Hepatocyte (in vitro differentiated cells): Measurements from ENCODE around the gene POTEF. TPM values are rescaled to one million over a fixed set of nuclear protein-coding genes. Genes with fewer than 3 reads are reported as not detected.
"Not testable (repeated sequence)": the region's sequence is repeated elsewhere in the genome, so short reads cannot be mapped to it uniquely, and the experiment has no call there.

Experiments
- DNase-seq: peaks from one replicate; pipeline ENCODE4 v3.0.0-alpha.2; 2016; ENCODE audit warnings: low spot score
- H2AFZ ChIP-seq: fragments of 200-600 bp; sonication (generic); 2 replicates; pipeline ENCODE4 v1.6.0; 2016; ENCODE audit warnings: antibody characterized with exemption, mild to moderate bottlenecking
- H3K27ac ChIP-seq: fragments of 200-600 bp; sonication (generic); 2 replicates; pipeline ENCODE4 v1.5.1; 2016; ENCODE audit warnings: mild to moderate bottlenecking
- H3K27me3 ChIP-seq: fragments of 200-600 bp; sonication (generic); 2 replicates; pipeline ENCODE4 v1.6.1; 2016
- H3K36me3 ChIP-seq: fragments of 200-600 bp; sonication (generic); replicated peaks from 2 replicates; pipeline ENCODE4 v1.5.1; 2016; ENCODE audit warnings: low read depth; ENCODE audit not compliant: insufficient read depth
- H3K4me1 ChIP-seq: fragments of 200-600 bp; sonication (generic); 2 replicates; pipeline ENCODE4 v1.5.1; 2016; ENCODE audit warnings: mild to moderate bottlenecking, moderate library complexity; ENCODE audit not compliant: insufficient read depth
- H3K4me2 ChIP-seq: fragments of 200-600 bp; sonication (generic); 2 replicates; pipeline ENCODE4 v1.6.0; 2016
- H3K4me3 ChIP-seq: fragments of 200-600 bp; sonication (generic); 2 replicates; pipeline ENCODE4 v1.5.1; 2016; ENCODE audit warnings: mild to moderate bottlenecking
- H3K79me2 ChIP-seq: fragments of 200-600 bp; sonication (generic); 2 replicates; pipeline ENCODE4 v1.6.0; 2017; ENCODE audit warnings: mild to moderate bottlenecking
- H3K9me2 ChIP-seq: fragments of 200-600 bp; sonication (generic); replicated peaks from 2 replicates; pipeline ENCODE4 v1.6.0; 2017; ENCODE audit warnings: mild to moderate bottlenecking; ENCODE audit not compliant: insufficient read depth
- H3K9me3 ChIP-seq: fragments of 200-600 bp; sonication (generic); 2 replicates; pipeline ENCODE4 v1.5.1; 2016; ENCODE audit warnings: low read depth, mild to moderate bottlenecking
- H4K20me1 ChIP-seq: fragments of 200-600 bp; sonication (generic); 2 replicates; pipeline ENCODE4 v1.6.0; 2016; ENCODE audit warnings: mild to moderate bottlenecking; ENCODE audit not compliant: insufficient read depth, poor library complexity, severe bottlenecking
- EZH2 ChIP-seq: fragments of 200-600 bp; sonication (generic); IDR thresholded peaks from 2 replicates; pipeline ENCODE4 v1.6.1; 2016; ENCODE audit warnings: antibody characterized with exemption, mild to moderate bottlenecking, borderline replicate concordance
- EZH2phosphoT487 ChIP-seq: fragments of 200-600 bp; sonication (generic); IDR thresholded peaks from one replicate; pipeline ENCODE4 v1.6.1; 2018; ENCODE audit warnings: antibody characterized with exemption, mild to moderate bottlenecking, low read depth, moderate library complexity; ENCODE audit not compliant: unreplicated experiment, severe bottlenecking
- WGBS: methylation state at CpG from one replicate; pipeline ENCODE4 v1.1.6; 2016; ENCODE audit warnings: low lambda C conversion rate; ENCODE audit errors: missing lambda C conversion rate; 5-methylcytosine and 5-hydroxymethylcytosine counted together
- polyA plus RNA-seq: library from polyadenylated mRNA; unstranded; fragments of >200 nt; fragmentation: Nextera tagmentation; extraction: Ambion mirVana; gene quantifications from 2 replicates; pipeline ENCODE4 v1.2.1, GENCODE V29; 2016
- total RNA-seq: library from RNA; depleted of rRNA; stranded (reverse); fragments of >200 nt; gene quantifications from 2 replicates; pipeline ENCODE4 v1.2.3, GENCODE V29; 2014
- TF ChIP-seq, protein P1 (sequence below): fragments of 200-600 bp; sonication (generic); IDR thresholded peaks from 2 replicates; pipeline ENCODE4 v1.5.1; 2016; ENCODE audit warnings: antibody characterized with exemption, mild to moderate bottlenecking; ENCODE audit not compliant: poor library complexity

The POTEF gene
- total and polyA plus RNA-seq, 2 experiments from 2014 or later, result 12.9 to 32.6 TPM

DNA sequence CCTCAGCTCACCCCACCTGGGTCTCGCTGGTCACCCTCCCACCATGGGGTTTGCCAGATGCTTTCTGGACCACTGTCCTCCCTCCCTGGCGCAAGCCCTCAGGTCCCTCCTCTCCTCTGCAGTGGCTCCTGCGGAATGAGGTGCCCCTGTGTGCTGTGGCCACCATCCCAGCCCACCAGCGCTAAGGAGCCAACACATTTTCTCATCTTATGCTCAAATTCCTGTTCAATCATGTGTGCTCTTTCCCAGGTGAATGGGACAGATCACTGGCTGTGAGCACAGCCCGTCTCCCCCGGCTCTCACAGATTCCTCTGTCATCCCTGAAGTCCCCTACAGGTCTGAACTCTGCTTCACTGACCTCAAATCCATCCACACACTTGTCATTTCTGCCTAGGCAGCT is 31.1 kb upstream of the POTEF start:
- Histone ChIP-seq H3K4me2 (no peak overlapping the region), H3K4me3 (no peak overlapping the region), H4K20me1 (no peaks in the 10 kb centered on the region), H3K9me3 (no peaks in the 10 kb centered on the region), H3K9me2 (no peaks in the 10 kb centered on the region), H2AFZ (no peak overlapping the region), H3K79me2 (no peaks in the 10 kb centered on the region), H3K27me3 (no peaks in the 10 kb centered on the region), H3K4me1 (no peaks in the 10 kb centered on the region), H3K36me3 (no peaks in the 10 kb centered on the region), H3K27ac (no peak overlapping the region)
- DNase-seq, result no peak
- WGBS, result 98% methylated on average over 5 of the region's 6 CpGs
- TF ChIP-seq EZH2, result no peak
- TF ChIP-seq, protein P1, sequence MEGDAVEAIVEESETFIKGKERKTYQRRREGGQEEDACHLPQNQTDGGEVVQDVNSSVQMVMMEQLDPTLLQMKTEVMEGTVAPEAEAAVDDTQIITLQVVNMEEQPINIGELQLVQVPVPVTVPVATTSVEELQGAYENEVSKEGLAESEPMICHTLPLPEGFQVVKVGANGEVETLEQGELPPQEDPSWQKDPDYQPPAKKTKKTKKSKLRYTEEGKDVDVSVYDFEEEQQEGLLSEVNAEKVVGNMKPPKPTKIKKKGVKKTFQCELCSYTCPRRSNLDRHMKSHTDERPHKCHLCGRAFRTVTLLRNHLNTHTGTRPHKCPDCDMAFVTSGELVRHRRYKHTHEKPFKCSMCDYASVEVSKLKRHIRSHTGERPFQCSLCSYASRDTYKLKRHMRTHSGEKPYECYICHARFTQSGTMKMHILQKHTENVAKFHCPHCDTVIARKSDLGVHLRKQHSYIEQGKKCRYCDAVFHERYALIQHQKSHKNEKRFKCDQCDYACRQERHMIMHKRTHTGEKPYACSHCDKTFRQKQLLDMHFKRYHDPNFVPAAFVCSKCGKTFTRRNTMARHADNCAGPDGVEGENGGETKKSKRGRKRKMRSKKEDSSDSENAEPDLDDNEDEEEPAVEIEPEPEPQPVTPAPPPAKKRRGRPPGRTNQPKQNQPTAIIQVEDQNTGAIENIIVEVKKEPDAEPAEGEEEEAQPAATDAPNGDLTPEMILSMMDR, result no peak
- TF ChIP-seq EZH2phosphoT487, result no peak

DNA sequence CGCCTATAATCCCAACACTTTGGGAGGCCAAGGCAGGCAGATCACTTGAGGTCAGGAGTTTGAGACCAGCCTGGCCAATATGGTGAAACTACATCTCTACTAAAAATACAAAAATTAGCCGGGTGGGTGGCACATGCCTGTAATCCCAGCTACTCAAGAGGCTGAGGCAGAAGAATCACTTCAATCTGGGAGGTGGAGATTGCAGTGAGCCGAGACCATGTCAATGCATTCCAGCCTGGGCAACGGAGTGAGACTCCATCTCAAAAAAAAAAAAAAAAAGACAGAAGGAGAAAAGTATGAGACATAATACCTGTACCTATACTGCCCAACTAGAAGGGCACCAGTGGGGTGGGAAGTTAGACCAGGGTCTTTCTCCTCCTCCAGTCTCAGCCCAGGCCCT is 30.4 kb upstream of the POTEF start:
- DNase-seq, H3K27ac ChIP-seq, H2AFZ ChIP-seq, H3K27me3 ChIP-seq, H4K20me1 ChIP-seq, H3K4me3 ChIP-seq, H3K9me3 ChIP-seq, H3K79me2 ChIP-seq, H3K36me3 ChIP-seq, H3K4me2 ChIP-seq, H3K4me1 ChIP-seq, H3K9me2 ChIP-seq: not testable (repeated sequence)
- 94% methylated on average over 3 of the region's 4 CpGs for WGBS

DNA sequence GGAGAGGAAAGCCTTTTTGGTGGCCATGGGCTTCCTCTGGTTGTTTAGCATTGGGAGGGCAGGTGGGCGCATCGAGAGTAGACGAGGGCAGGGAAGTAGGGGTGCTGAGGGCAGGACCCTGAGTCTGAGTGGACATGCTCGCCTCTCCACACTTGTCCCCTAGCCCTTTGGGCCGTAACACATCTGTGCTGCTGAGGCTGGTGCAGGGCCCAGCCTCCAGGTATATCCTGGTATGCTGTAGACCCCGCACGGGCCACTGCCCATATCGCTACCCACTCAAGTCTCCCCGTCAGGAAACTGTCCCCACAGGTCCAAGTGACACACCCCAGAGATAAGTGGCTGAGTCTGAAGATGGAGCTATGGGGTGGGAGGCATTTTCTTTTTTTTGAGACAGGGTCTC is 29.6 kb upstream of the POTEF start:
- H3K4me1 ChIP-seq, result no peaks in the 10 kb centered on the region
- H3K27me3 ChIP-seq, result no peaks in the 10 kb centered on the region
- WGBS, result 97% methylated on average over 9 of the region's 9 CpGs
- no peaks in the 10 kb centered on the region for H3K79me2 ChIP-seq
- no peak overlapping the region for H3K4me3 ChIP-seq
- H4K20me1 ChIP-seq, result no peaks in the 10 kb centered on the region
- H3K36me3 ChIP-seq, result no peaks in the 10 kb centered on the region
- no peak overlapping the region for H3K27ac ChIP-seq
- no peak for TF ChIP-seq EZH2phosphoT487
- H3K4me2 ChIP-seq, result no peak overlapping the region
- no peak for DNase-seq
- H2AFZ ChIP-seq, result no peak overlapping the region
- H3K9me3 ChIP-seq, result no peaks in the 10 kb centered on the region
- no peaks in the 10 kb centered on the region for H3K9me2 ChIP-seq

DNA sequence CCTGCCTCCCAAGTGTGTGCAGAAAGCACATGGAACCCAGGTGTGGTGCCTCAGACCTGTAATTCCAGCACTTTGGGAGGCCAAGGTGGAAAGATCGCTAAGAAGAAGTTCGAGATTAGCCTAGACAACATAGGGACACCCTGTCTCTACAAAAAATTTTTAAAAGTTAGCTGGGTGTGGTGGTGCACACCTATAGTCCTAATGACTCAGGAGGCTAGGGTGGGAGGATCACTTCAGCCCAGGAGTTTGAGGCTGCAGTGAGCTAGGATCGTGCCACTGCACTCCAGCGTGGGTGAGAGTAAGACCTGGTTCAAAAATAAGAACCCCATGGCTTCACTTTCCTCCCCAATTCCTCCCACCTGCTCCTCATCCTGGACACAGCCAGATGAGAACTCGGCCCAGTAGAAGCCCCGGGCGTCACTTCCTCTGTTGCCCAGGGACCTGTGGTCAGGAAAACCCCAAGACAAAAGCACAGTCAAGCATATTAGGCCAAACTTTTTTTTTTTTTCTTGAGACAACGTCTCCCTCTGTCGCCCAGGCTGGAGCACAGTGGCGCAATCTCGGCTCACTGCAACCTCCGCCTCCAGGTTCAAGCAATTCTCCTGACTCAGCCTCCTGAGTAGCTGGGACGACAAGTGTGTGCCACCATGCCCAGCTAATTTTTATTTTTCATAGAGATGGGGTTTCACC is 28.9 kb upstream of the POTEF start:
- not testable (repeated sequence) for H3K79me2 ChIP-seq, H3K9me2 ChIP-seq, H3K4me3 ChIP-seq, H3K36me3 ChIP-seq, H3K4me1 ChIP-seq, H2AFZ ChIP-seq, H3K9me3 ChIP-seq, H3K27ac ChIP-seq, H4K20me1 ChIP-seq, DNase-seq, H3K4me2 ChIP-seq, H3K27me3 ChIP-seq
- 88% methylated on average over 12 of the region's 13 CpGs for WGBS

DNA sequence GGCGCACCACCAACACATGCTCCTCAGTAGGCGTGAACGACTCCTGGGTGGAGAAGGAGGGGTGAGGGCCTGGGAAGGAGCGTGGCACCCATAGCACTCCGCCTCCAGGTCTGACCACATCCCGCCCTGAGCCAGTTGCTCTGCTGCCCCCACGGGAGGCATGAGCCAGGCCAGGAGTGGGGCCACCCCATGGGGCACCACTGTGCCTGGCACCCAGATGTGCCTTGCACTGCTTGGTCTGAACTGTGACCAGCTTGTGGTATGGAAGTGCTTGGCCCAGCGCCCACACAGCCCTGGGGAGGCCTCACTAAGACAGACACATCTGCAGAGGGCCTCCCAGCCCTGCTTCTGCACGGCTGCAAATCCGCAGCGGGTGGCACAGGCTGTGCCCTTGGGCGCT is 28.3 kb upstream of the POTEF start:
- not testable (repeated sequence) for H4K20me1 ChIP-seq, H3K79me2 ChIP-seq, H3K4me3 ChIP-seq, H3K27me3 ChIP-seq, H3K4me2 ChIP-seq, H3K9me2 ChIP-seq, H3K9me3 ChIP-seq, H2AFZ ChIP-seq, H3K36me3 ChIP-seq, H3K27ac ChIP-seq, H3K4me1 ChIP-seq, DNase-seq
- 84% methylated on average over 9 of the region's 12 CpGs for WGBS
